ENCODE measurements around the gene FOXN3.

Gene FOXN3

GRCh38 chr14:89407856-89408255 lies 9.2 kb downstream of the FOXN3 start:
- no peak for FAIRE-seq

DNA sequence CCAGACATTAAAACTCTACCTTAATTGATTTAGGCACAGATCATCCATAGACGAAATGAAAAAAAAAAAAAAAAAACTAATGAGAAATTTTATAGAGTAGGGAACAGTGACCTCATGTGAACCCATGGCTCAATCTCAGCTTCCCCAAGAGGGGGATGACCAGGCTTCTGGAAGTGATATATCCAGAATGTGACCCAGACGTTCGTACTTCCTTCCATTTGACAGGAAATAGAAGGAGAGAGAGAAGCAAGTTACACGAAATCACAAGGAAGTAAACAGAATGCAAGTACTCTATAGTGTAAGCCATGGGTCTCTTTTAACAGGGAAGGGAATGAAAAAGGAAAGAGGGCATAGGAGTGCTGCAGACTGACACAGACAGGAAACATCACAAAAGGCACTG lies 10.1 kb downstream of the FOXN3 start:
- FAIRE-seq: no peak

DNA sequence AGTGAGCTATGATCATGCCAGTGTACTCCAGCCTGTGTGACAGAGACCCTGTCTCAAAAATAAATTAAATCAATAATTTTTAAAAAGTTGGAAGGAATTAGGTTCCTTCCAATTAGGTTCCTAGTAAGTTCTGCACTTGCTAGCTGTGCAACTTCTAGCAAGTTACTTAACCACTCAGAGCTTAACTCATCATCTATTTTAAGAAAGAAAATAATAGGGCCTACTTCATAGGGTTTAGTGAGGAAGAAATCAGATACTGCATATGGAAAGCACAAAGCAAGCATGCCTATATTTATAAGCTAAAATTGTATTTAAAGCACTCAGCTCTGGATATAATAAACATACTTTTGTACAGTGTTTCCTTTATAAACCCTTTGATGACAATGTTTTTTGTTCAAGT lies 10.7 kb downstream of the FOXN3 start:
- FAIRE-seq: no peak

DNA sequence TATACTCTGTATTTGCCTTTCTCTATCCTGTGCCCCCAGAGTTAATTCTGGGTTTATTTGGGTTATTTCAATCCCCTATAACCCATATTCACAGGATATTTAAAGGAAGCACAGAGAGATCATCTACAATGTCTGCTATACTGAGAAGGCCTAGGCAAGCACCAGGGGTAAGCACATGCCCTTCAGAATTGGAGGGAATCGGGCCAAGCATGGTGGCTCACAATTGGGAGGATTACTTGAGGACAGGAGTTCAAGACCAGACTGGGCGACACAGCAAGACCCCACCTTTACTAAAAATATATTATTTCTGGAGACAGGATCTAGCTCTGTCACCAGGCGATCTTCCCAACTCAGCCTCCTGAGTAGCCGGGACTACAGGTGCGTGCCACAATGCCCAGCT lies 11.3 kb downstream of the FOXN3 start:
- no peak for FAIRE-seq

- no peak for FAIRE-seq
Observed at GRCh38 chr14:89402363-89402762, 14.7 kb downstream of the FOXN3 start.

GRCh38 chr14:89401761-89402160 lies 15.3 kb downstream of the FOXN3 start:
- no peak for FAIRE-seq

GRCh38 chr14:89401241-89401640 lies 15.8 kb downstream of the FOXN3 start:
- no peak for FAIRE-seq

DNA sequence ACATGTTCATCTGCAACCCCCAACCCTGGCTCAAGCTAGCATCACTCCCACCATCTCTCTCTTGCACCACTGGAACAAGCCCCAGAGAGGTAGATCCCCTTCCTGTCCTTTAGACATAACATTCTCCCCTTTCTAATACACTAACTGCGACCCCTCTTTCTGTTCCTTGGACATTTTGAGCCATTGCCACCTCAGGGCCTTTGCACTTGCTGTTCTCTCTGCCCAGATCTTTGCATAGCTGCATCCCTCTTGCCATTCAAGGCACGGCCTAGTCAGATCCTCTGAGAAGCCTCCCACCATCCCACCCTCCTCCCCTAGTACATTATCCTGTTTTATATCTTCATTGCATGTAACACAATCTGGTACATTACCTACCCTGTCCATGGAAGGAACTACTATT lies 16.5 kb downstream of the FOXN3 start:
- FAIRE-seq: no peak

DNA sequence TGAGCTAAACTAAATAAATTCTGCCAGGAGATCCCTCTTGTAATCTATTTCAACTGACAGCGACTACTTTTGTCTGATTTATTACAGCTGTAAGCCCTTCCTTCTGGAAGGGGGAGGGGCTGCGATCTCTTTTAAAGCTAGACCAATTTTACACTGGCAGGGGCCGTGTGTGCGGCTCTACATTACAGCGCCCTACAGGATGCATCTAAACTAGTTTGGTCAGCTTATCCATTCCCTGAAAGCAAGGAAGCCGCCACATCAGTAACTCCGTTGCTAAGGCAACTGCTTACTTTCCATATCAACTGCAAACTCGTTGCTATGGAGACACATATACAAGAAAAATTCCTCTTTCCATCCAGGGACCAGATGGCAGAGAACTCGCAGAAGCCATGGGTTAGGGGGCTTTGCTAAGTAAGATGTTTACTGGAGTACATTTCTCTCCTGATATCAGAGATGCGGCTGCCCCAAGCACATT lies 17.4 kb downstream of the FOXN3 start:
- no peak for FAIRE-seq

GRCh38 chr14:89399157-89399556 lies 17.9 kb downstream of the FOXN3 start:
- FAIRE-seq: no peak

DNA sequence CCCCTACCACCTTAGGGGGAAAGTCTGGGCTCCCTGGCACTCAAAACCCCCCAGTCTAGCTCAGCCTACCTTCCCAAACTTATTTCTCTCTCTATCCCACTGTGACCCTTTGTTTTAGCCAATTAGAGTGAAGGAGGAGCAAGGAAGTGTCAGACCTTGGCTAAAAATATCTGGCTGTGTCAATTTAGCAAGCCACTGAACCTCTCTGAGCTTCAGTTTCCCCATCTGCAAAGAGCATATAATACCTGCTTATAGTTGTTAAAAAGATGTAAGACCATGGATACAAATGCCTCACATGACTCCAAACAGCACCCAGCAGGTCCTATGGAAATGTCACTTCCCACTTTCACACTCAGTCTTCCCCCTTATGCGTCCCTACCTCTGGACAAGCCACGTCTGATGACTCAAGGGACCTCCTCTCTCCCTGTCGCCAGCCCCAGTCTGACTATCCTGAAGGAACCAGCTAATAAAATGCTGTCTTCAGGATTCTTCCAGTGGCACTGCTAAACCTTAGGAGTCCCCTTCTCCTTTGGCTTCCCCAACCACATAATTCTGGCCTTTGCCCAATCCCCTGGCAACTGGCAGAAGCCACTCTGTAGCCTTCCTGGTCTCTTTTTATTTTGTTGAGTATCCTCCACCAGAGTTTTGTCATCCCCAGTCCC lies 19.3 kb downstream of the FOXN3 start:
- FAIRE-seq: no peak

DNA sequence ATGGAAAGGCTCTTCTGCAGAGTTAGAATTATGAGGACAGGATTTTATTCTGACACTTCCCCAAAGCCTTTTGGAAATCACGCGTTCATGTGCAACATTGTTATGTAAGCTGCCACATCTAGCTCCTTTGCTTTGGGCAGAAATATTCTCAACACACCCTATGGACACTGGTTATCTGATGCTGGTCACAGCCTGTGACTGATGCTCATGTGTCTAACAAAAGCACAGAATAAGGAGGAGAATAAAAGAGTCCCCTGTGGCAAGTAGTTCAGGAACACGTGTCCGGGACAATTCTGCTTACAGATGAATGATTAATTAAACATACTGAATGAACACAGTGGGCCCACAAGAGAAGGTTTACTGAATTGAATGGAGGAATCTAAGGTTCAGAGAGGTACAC lies 22.1 kb downstream of the FOXN3 start:
- FAIRE-seq: no peak

DNA sequence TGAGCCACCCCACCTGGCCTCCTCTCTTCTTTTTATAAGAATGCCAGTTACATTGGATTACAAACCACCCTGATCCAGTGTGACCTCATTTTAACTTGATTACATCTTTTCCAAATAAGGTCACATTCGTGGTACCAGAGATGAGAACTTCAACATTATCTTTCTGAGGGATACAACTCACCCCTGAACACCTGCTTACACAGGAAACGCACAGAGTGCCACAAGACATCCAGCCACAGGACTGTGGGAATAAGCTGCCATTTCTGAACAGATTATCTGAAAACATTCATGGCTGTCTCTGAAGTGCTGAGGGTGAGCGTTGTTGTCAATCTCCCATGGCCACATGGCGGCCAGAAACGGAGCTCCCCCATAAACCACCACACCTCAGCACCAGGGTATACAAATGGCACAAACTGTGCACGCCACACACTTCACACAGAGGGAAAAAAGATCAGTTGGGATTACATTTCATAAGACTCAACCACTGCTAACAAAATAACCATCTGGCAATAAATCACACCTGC lies 23.7 kb downstream of the FOXN3 start:
- no peak for FAIRE-seq

GRCh38 chr14:89392181-89392580 lies 24.9 kb downstream of the FOXN3 start:
- no peak for FAIRE-seq

DNA sequence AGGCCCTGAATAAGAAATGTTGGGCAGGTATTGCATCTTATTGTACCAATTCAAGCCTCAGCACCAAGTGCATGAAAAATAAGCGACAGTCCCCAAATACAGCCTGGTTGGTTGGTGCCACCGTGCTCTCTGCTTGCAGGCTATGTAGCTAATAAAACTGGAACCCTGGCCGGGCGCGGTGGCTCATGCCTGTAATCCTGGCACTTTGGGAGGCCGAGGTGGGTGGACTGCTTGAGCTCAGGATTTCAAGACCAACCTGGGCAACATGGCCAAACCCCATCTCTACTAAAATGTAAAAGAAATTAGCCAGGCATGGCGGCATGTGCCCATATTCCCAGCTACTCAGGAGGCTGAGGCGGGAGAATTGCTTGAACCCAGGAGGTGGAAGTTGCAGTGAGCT lies 25.5 kb downstream of the FOXN3 start:
- FAIRE-seq: no peak

- FAIRE-seq: no peak
Observed at GRCh38 chr14:89391123-89391522, 25.9 kb downstream of the FOXN3 start.

GRCh38 chr14:89388853-89389252 lies 28.2 kb downstream of the FOXN3 start:
- FAIRE-seq: no peak

DNA sequence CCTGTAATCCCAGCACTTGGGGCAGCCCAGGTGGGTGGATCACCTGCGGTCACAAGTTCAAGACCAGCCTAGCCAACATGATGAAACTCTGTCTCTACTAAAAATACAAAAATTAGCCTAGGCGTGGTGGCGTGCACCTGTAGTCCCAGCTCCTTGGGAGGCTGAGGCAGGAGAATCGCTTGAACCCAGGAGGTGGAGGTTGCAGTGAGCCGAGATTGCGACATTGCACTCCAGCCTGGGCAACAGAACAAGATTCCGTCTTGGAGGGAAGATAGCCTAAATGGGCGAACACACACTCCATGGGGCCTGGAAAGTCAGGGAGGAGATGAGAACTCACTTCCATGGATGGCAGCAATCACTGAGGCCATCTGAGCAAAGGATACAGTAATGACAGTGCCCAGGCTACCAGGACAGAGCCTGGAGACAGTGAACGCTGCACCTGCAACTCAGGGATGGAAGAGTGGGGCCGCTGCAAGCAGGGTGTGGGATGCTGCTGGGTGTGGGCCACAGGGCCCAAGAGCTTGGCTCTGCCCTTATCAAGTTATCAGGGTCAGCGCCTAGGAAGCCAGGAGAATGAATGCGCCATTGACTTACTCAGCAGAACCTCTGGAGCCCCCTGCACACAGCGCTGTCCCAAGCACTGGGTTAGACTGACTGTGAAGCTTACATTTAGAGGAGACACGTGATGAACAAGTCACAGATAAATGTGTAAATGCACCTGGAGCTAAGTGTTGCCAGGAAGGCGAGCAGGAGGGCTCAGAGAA lies 28.9 kb downstream of the FOXN3 start:
- FAIRE-seq: no peak

GRCh38 chr14:89386212-89386886 lies 30.7 kb downstream of the FOXN3 start:
- no peak for FAIRE-seq

DNA sequence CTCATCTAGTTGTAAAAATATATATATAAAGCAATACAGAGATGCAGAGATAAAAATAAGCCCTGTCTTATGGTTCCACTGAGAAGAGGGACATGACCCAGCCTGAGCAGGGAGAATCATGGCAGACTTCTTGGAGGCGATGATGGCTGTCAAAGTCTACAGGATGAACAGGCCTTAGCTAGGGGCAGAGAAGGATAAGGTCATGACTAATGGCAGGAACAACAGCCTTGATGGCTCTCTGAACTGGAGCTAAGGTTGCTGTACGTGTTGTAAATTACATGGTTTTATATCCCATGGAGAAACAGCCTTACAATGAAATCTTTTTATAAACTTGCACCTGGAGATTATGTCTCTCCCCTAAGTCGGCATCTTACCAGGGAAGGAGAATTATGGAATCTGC lies 32.4 kb downstream of the FOXN3 start:
- FAIRE-seq: no peak

GRCh38 chr14:89384023-89384422 lies 33.0 kb downstream of the FOXN3 start:
- no peak for FAIRE-seq

DNA sequence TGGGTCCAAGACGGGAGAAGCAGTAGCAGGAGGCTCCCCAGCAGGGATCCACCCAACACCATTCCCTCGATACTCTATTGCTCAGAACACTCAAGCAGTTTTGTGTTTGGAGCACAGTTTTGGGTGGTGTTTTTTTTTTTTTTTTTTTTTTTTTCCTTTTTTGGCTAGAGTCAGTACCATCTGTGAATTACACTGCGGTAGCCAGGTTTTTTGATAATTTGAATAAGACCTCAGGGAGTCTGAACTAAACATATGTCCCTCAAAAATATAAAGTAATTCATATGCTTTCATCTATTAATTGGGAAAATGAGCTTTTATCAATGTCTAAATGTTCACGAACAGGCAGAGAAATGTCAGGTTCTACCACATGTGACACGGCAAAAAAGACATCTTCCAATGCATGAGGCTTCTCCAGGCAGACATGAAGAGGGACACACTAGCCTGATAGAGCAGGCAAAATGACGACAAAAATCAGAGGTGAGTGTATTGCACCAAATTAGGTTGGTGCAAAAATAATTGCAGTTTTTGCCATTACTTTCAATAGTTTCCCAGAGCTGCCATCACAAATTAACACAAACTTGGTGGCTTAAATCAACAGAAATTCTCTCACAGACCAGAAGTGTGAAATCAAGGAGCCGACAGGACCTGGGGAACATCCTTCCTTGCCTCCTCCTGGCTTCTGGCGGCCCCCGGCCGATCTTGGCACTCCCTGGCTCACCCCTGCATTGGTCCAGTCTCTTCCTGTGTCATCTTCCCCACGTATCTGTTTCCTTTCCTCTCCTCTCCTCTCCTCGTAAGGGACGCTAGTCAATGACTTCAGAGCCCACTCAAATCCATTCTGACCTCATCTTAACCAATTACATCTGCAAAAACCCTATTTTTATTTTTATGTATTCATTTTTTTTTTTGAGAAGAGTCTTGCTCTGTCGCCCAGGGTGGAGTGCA lies 33.9 kb downstream of the FOXN3 start:
- no peak for FAIRE-seq

DNA sequence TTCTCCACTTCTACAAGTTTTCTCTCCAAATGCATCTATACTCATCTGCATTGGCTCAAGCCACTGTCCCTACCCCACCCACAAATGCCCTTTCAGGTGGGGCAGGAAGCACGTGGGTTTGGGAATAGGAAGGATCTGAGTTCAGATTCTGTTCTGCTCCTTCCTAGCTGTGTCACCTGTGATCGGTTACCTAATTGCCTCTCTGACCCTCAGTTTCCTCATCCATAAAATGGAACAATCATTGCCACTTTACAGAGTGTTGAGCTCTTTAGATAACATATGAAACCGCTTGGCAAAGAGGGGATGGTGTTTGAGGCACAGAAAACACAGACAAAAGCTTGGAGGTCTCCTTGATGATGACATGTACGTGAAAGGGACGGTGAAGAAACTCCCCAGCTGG lies 34.5 kb downstream of the FOXN3 start:
- FAIRE-seq: no peak

Data from colon (tissue), 2 donors.